AG08396 (cell line): Measurements from ENCODE around the gene ADK.
"Not testable (repeated sequence)": the region's sequence is repeated elsewhere in the genome, so short reads cannot be mapped to it uniquely, and the experiment has no call there.

Experiments
- DNase-seq: peaks from one replicate; pipeline ENCODE4 v3.0.0; 2012; ENCODE audit warnings: low spot score, mixed read lengths

The ADK gene

DNA sequence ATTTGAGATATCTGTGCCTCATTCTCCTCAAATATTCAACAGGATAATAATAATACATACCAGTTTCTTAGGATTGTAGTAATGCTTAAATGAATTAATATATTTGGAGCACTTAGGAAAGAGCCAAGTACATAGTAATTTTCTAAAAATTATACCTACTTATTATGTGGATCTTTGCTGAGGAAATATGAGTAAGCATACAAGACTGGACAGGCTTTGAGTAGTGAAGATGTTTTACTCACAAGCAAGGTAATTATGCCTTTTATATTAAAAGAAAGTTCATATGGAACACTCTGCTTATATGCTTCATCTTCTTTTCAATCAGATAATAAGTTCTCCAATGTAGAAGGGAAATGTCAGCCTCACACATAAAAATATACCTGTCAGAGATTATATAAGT lies 337.9 kb downstream of the ADK start:
- DNase-seq = no peak

DNA sequence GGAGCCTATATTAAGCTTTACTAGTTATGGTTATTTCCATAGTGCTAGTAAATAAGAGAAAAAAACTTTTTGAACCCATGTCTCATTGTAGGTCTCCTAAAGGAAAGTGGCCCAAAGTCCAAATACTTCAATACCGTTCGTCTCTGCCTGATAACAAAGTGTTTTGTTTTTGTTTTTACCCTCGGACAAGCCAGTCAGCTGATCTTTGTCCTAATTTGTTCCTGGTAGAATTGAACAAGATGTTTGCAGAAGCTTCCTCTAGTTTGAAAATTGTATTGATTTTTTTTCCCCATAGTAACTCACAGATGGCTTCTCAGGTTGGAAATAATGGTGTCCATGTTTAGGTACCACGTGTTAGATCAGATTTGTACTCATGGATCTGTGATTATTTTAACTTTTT lies 339.5 kb downstream of the ADK start:
- no peak for DNase-seq

DNA sequence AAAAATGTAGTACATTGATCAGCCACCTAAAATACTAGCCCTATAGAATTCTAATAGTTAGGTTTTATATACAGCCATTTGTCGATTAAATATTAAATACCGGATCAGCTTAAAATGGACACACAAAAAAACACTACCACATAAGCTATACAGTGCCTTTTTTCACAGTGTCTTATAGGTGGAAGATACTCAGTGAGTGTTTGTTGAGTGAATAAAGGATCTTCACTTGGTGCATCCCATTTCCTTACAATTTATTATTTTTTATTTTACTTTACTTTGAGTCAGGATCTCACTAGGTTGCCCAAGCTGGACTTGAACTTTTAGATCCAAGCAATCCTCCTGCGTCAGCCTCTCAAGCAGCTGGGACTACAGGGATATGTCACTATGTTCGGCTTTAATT lies 340.0 kb downstream of the ADK start:
- no peak for DNase-seq

DNA sequence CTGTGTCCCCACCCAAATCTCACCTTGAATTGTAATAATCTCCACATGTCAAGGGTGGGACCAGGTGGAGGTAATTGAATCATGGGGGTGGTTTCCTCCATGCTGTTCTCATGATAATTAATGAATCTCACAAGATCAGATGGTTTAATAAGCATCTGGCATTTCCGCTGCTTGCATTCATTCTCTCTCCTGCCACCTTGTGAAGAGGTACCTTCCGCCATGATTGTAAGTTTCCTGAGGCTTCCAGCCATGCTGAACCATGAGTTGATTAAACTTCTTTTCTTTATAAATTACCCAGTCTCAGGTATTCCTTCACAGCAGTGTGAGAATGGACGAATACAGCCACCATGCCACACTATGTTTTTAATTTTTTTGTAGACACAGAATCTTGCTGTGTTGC lies 345.3 kb downstream of the ADK start:
- DNase-seq = not testable (repeated sequence)

DNA sequence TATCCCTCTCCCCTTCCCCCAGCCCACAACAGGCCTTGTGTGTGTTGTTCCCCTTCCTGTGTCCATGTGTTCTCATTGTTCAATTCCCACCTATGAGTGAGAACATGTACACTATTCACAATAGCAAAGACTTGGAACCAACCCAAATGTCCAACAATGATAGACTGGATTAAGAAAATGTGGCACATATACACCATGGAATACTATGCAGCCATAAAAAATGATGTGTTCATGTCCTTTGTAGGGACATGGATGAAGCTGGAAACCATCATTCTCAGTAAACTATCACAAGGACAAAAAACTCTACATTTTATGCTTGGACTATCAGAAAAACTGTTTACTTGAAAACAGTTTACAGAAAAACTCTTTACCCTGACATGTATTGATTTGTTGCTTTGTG lies 347.6 kb downstream of the ADK start:
- not testable (repeated sequence) for DNase-seq

DNA sequence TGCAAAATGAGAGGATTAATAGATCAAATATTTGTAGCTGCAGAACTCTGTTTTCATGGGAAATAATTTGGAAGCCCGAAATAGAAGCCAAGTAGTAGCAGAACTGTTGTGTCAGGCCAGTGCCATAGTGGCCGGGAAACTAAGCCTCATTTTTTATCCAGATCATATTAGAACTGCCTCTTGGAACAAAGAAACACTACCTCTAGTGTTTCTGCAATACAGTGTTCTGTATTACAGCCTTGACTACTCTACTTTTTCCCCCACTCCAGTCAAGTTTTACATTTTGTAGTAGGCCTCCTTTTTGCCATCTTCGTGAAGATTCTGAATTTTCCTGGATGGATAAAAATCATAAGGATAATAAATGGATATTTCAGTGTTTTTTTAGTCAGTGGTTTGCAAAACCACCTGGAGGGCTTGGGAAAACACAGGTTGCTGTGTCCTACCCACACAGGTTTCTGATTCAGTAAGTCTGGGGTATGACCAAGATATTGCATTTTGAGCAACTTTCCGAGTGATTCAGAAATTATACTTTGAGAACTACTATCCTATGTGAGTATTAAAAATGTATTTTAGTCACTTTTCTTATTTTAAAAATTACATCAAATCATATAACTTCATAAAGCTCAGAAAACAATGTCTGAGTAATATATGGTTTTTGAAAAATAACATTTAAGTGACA lies 349.1 kb downstream of the ADK start:
- DNase-seq = no peak

DNA sequence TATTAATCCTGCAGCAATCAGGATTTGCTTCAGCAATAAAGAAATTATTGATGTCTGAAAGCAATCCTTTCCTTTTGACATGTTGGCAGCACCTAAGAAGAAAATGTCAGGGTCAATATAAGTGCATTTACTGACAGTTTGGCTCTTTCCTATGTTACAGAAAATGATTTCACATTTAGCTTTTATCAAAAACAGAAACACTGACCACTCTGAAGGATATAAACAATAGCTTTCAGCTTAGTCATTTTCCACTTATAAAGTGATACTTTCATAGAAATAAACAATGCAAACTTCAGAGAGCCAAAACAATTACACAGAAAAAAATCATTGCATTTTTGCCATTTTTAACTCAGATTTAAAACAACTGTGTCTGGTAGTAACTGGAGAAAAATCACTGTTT lies 349.8 kb downstream of the ADK start:
- peak; percentile 14 for DNase-seq

DNA sequence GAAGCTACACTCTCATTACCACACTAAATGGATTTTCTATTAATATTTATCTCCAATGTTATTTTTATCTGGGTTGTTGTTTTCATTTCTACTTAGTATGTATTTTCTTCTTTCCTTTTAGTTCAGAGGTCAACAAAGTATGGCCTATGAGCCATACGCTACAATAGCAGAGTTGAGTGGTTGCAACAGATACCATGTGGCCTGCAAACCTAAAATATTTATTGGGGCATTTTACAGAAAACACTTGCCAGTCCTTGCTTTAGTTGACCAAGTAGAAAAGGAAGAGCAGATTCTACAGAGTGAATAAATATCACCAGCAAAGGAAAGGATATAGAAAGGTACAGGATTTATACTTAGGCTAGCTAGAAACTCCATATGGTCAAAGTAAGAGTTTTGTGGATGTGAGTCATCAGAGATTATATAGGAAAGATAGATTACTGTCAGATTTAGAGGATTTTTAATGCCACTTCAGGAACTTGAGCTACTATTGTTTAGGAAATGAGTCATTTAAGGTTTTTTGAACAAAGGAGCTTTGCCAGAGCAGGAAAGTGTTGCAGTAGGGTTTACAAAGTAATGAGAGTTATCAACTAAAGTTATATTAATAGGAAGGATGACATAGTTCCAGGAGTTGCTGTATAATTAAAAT lies 352.1 kb downstream of the ADK start:
- no peak for DNase-seq

DNA sequence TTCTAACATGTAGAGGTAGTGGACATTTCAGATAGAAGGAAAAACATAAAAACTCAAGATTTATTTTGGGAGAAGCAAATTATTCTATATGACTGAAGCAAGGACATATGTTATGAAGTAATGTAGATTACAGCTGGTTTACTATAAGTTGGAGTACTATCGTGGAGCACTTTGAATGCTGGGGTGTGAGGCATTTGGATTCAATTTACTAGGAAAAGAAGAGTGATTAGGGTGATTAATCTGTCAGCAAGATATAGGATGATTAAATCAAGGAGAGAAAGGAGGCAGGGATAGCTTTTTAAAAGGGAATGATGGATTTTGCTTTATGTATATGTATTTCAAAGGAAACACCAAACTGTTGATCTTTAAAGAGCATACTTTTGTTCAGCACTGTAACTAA lies 356.9 kb downstream of the ADK start:
- DNase-seq = no peak

DNA sequence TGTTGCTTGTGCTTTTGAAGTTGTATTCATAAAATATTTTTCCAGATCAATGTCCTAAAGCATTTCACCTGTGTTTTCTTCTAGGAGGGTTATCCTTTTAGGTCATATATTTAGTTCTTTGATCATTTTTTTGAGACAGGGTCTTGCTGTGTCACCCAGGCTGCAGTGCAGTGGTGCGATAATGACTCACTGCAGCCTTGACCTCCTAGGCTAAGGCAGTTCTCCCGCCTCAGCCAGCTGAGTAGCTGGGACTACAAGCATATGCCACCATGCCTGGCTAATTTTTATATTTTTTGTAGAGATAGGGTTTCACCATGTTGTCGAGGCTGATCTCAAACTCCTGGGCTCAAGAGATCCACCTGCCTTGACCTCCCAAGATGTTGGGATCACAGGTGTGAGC lies 359.6 kb downstream of the ADK start:
- no peak for DNase-seq

DNA sequence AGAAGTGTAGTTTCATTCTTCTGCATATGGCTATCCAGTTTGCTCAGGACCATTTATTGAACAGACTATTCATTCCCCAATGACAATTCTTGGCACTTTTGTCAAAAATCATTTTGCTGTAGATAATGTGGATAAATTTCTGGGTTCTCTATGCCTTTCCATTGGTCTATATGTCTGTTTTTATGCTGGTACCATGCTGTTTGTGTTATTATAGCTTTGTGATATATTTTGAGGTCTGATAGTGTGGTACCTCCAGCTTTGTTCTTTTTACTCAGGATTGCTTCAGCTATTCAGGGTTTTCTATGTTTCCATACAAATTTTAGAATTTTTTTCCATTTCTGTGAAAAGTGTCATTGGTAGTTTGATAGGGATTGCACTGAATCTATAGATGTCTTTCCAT lies 360.0 kb downstream of the ADK start:
- no peak for DNase-seq

DNA sequence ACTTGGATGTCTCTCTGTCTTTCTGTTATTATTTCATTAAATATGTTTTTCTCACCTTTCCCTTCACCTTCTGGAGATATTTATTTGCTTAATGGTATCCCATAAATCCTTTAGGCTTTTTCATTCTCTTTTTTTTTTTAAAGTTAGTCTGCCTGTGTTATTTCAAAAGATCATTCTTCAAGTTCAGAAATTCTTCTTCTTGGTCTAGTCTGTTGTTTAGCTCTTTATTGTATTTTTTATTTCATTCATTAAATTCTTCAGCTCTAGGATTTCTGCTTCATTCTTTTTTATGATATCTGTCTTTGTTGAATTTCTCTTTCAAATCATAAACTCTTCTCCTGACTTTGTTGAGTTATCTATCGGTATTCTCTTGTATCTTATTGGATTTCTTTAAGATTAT lies 363.3 kb downstream of the ADK start:
- no peak for DNase-seq

DNA sequence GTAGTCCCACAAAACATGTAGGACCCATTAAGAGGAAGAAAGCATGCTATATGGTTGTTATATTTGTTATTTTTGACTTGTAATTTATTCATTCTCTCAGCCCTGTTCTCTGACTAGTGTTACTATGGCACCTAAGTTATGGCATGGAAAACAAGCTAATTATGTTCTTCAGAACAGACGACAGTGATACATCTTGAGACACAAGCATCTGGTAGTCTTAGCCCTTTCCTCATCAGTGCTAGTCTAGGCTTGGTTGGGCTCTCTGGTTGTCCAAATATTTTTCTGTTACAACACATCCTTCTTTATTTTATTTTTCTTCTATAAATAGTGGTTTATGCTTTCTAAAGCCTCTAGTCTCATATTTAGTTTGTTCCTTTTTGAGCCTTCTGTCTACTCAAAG lies 367.0 kb downstream of the ADK start:
- no peak for DNase-seq

DNA sequence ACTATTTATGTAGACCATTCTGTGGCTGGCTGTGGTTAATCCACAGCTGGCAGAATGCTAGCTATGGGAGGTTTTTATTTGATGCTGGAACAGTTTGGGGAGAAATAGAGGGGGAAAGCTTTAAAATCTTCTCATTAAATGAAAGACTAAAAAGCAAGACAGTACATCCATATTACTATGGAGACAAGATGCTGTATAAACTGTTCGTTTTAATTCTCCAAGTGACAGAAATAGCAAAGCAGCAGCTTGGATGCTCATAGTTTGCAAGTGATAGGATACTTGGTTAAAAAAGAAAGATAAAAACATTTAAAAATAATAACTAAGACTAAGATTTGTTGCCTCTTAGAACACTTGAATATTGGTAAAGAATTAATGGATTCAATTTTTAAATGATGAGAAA lies 370.5 kb downstream of the ADK start:
- no peak for DNase-seq

DNA sequence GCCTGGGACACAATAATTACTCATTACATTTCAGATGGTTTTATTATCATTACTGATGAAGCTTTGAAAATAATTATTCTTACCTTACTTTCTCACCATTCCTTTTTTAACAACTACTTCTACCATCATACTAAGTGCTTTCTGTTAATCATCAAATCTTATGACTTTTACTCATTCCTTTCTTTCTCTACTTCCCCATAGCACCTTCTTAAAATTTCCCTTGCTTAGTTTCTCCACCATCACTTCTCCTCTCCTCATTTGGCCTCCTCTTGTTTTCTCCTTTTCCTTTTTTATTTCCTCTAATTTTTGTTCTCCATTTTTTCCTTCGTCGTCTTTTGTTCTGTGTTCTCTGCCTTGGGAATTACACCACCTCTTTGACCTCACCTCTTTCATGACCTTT lies 372.2 kb downstream of the ADK start:
- DNase-seq = no peak

DNA sequence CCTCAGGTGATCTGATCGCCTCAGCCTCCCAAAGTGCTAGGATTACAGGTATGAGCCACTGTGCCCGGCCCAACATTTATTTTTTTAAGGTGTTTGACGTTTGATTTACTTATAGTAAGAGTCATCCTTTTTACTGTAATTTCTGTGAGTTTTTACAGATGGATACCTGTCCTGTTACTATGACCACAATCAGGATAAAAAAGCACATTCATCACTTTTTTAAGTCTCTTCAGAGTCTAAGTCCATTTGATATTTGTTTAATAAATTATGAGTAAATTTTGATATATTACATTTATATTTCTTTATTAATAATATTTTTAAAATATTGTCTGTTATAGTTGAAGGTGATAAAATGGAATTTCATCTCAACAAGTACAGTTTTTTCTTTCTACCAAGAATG lies 374.9 kb downstream of the ADK start:
- no peak for DNase-seq

DNA sequence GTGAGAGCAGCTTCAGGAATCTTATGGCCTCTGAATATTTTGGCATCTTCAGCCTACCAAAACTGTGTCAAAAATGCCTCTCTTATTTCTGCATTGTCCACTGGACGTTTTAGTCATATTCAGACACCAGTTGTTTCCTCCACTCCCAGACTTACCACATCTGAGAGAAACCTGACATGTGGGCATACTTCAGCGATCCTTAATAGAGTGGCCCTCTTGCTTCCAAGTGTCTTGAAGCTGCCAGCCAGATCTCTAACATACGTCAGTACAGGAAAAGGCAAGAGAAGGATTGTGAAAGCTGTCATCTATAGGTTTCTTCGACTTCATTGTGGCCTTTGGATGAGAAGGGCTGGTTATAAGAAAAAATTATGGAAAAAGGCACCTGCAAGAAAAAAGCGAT lies 376.6 kb downstream of the ADK start:
- DNase-seq = not testable (repeated sequence)

DNA sequence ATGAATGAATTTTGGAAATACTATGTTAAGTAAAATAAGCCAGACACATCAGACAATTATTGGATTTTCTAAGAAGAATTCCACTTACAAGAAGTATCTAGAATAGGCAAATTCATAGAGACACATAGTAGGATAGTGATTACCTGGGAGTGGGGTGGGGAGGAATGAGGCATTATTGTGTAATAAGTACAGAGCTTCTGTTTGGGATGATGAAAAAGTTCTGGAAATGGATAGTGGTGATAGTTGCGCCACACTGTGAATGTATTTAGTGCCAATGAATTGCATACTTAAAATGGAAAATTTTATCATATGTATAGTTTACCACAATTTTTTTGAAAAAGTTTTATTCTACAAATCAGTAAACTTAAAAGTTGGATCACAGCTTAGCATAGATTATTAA lies 378.2 kb downstream of the ADK start:
- DNase-seq = no peak

DNA sequence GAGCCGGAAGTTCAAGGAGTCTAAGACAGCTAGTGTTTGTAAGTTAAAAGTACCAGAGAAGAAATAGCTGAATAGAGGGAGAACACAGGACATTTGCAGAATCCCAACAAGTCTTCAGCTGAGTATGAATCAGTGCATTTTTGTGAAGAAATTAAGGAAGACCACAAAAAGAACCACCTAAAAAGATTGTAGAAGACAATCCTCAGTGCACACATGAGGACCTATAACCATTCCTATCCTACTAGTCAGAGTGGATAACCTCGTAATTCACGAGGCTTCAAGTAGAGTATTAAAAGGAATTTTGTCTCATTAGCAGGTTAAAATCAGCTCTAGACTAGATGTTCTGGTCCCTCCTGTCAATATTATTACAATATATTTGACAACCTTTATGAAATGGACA lies 380.0 kb downstream of the ADK start:
- DNase-seq = no peak

DNA sequence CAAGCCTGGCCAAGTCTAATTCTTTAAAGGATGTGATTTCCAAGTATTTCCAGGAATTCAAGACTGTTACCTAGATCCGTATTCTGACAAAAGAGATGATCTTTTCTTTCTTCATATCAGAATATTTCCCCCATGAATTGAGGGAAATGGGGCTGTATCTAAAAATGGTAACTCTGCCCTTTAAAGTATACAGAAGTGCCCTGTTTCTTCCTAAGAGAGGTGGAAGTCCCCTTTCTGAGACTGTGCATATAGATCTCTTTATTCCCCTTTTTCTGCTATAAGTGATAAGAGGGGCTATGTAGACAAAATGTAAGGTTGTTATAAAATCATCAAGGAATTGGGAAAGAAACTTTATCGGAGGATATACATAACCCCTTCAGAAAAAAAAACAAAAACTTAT lies 388.3 kb downstream of the ADK start:
- DNase-seq = no peak

DNA sequence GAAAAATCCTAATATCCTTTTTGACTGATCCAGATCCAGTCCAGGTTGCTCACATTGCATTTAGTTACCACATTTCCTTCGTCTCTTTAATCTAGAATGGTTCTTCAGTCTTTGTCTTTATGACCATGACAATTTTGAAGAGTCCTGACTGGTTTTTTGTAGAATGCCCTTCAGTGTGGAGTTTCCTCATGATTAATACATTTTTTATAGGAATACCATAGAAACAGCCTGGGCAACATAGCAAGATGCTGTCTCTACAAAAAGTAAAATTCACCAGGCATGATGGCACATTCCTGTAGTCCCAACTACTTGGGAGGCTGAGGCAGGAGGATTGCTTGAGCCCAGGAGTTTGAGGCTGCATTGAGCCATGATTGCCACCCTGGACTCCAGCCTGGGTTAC lies 390.4 kb downstream of the ADK start:
- DNase-seq = no peak

DNA sequence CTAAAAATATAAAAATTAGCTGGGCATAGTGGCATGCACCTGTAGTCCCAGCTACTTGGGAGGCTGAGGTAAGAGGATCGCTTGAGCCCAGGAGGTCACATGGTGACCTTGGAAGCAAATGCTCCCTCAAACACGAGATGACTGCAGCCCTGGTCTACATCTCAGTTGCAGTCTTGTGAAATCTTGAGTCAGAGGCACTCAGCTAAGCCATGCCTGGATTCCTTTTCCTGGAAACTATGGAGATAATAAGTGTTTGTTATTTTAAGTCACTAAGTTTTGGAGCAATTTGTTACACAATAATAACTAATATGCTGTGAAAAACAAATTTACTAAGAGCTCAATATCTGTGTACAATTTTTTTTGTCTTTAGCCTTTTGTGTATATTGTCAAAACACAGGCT lies 391.1 kb downstream of the ADK start:
- DNase-seq = peak; percentile 63

DNA sequence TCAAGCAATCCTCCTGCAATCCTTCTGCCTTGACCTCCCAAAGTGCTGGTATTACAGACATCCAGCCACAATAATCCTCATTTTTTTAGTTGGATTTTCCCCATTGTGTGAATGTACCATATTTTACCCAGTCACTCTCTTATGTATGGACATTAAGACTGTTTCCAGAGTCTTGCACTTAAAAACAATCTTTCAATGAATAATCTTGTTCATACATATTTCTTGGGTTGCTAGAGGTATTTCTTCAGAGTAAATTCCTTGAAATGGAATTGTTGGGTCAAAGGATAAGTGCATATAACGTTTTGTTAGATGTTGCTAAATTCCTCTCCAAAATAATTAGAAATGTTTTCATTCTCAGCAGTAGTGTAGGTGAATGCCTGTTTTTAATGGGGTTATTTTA lies 392.3 kb downstream of the ADK start:
- no peak for DNase-seq

DNA sequence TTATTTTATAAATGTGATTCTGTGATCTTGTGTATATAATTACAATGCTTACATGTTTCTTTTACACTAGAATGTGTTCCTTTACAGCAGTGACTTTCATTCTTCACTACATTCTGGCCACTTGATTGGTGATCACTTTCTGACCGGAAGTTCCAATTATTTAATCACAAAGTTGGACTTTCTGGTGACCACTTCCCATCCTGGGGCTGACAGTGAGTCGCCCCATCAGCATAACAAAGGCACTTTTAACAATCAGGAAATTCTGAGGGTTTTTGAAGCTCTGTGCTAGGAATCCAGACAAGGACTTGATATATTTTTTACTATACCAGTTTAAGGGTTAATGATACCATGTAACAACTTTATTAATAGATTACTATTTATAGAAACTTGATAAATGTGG lies 393.1 kb downstream of the ADK start:
- DNase-seq = peak; percentile 5
